Gastrocnemius medialis (tissue), 4 donors: ENCODE data around the gene SHB.

ENCODE experiments used
- CTCF ChIP-seq, 5 experiments: fragments of 450-650 bp in 3 of 5; fragments of 200-600 bp in 2 of 5; sonication (generic) in 2 of 5; IDR thresholded peaks in 4 of 5; conservative IDR thresholded peaks in 1 of 5; 1 replicate in 4 of 5; 2 replicates in 1 of 5; pipeline ENCODE4 v1.5.1; 2016 to 2019; ENCODE audit warnings: antibody characterized with exemption in 5 of 5, mild to moderate bottlenecking in 3 of 5, moderate library complexity in 3 of 5
- POLR2A ChIP-seq, 2 donors: fragments of 450-650 bp; IDR thresholded peaks; one replicate each; pipeline ENCODE4 v1.6.1; 2017; ENCODE audit warnings: antibody characterized with exemption in 2 of 2, mild to moderate bottlenecking in 2 of 2, moderate library complexity in 2 of 2

GRCh38 chr9:38106488-38106887 lies 37.5 kb upstream of the SHB start:
- no peak for TF ChIP-seq CTCF (IDR thresholded peaks at IDR 0.05 in 4 of 5, conservative IDR thresholded peaks at IDR 0.05 in 1 of 5)
- no peak for TF ChIP-seq POLR2A (IDR thresholded peaks at IDR 0.05)
